NOMO-1 treated with DMSO at 0.1 percent for 48 hours (cell line): Measurements from ENCODE around the gene KIAA1328.
"Not testable (repeated sequence)": the region's sequence is repeated elsewhere in the genome, so short reads cannot be mapped to it uniquely, and the experiment has no call there.

Experiments used
- DNase-seq: peaks from one replicate; lab custom pipeline; 2025; ENCODE audit not compliant: unreplicated experiment; lab: John Stamatoyannopoulos, UW

KIAA1328 gene

DNA sequence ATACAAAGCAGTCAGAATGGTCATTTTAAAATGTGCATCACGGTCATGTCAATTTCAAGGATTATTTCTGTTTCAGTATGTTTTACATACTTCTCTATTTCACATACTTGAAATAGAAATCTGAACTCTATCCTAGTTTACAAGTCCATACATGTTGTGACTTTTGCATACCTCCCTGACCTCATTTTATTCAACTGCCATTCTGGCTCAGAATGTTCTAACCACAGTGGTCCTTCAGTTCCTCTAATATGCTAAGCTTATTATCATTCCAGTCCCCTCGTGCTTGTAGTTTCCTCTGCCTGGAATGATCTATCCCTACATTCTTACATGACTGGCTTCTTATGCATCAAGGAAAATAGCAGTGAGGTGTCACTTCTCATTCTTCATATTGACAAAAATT lies 295.6 kb downstream of the KIAA1328 start:
- no peak for DNase-seq

DNA sequence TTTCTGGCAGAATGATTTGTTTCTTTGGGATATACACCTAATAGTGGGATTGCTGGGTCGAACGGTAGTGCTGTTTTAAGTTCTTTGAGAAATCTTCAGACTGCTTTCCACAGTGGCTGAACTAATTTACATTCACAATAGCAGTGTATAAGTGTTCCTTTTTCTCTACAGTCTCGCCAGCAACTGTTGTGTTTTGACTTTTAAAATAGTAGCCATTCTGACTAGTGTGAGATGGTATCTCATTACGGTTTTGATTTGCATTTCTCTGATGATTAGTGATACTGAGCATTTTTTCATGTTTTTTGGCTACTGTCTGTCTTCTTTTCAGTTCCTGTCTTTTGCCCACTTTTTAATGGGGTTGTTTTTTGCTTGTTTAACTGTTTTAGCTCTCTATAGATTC lies 306.2 kb downstream of the KIAA1328 start:
- DNase-seq = no peak

DNA sequence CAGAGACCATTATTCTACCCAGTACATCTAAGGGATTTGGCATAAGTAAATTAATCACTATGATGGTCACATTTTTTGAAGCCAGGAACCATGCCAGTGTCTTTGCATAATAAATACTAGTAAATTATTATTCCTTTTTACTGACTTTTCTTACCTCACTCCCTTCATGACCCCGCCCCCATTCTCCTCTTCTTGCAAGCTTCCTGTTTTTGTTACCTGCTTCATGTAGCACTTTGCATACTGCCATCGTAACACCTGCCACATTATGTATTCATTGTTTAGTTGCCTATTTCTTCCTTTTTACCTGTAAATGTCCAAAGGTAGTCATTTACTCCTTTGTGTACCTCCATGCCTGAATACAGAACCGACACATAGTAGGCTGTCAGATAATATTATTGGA lies 309.5 kb downstream of the KIAA1328 start:
- no peak for DNase-seq

DNA sequence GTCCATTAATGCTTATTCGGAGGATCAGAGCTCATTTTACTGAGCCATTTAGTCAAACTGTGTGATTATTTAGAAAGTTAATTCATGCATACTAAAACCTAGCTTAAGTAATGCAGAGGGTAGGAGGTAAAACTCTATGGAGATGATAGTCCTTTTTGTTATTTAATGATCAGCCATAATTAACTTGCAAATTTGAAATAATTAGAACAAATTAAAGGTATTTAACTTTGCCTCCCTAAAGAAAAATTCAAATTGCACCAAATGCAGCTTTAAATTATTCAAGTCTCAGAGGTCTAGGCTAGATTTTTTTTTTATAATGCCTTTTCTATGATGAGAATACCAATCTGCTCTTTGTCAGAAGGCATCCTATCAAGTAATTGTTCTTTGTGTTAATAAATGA lies 310.9 kb downstream of the KIAA1328 start:
- DNase-seq = no peak

DNA sequence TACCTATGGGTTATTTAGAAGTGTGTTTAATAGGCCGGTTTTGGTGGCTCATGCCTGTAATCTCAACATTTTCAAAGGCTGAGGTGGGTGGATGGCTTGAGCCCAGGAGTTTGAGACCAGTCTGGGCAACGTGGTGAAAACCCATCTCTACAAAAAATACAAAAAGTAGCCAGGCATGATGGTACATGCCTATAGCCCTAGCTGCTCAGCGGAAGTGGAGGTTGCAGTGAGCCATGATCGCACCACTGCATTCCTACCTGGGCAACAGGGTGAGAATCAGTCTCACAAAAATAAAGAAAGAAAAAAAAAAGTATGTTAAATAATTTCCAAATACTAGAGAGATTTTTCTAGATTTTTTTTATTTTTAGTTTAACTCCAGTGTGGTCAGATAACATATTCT lies 316.0 kb downstream of the KIAA1328 start:
- DNase-seq = no peak

DNA sequence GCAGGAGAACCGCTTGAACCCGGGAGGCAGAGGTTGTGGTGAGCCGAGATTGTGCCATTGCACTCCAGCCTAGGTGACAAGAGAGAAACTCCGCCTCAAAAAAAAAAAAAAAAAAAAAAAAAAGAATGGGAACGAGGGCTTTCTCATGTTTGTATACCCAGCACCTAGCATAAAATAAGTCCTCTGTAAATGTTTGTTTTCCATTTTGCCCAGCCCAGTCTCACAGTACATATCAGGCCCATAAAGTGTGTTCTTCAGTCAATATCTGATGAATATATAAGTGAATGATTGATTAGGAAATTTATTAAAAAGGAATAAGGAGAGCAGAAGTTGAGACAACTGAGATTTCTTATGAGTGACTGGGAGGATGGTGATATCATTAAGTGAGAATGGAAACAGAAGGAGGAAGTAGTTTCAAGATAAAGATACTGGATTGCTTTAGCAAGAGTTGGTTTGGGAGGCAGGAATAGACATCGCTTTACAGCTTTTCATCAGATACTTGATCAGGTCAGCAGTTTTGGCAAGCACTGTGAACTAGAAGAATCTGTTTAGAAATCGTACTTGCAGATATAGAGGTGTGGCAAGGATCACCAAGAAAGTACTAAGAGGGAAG lies 327.5 kb downstream of the KIAA1328 start:
- no peak for DNase-seq

DNA sequence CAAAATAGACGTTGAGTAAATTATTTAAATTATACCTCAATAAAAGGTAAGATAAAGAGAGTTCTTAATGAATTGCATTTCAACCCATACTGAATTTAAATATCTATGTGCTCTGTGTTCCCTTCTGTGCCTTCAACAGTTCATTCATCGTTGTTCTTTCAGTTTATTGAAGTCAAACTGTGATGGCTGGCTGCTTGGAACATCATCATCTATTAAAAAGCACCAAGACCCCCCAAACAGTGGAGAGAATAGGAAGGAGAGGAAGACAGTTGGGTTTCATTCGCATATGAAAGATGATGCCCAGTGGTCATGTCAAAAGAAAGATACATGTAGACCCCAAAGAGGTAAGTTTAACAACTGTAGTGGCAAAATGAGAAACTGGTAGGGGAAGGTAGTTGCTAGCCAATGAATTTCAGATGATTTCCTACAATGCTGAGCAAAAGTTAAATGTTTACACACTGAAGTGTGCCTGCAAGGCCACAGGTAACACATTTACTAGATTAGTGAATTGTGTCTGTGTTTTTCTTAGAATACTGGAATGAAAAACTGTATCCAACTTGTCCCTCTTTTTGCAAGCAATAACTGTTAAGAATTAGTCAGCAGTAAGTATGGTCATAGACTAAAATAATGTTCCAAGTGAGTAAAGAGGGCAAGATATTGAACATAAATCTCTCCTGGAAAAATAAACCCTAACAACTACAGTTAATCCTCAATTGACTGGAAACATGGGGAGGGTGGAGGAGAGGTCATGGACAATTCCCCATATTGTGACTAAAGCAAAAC lies 331.3 kb downstream of the KIAA1328 start:
- DNase-seq = no peak

DNA sequence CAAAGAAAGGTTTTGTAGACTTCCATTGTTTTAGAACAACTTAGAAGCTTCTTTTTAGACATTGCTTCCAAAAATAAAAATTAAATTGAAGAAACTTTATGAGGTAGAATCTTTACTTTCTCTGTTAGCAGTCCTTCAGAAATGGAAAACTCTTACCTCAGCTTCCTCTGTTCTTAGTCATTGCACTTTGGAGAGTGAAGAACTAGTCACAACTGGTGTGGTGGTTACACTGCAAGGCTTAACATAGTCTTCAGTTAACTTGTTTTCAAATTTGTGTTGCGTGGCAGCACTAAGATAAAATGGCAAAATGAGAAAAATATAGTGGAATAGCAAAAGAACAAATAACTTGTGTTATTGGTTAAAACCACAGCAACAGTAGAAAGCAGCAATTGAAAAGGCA lies 332.6 kb downstream of the KIAA1328 start:
- no peak for DNase-seq

DNA sequence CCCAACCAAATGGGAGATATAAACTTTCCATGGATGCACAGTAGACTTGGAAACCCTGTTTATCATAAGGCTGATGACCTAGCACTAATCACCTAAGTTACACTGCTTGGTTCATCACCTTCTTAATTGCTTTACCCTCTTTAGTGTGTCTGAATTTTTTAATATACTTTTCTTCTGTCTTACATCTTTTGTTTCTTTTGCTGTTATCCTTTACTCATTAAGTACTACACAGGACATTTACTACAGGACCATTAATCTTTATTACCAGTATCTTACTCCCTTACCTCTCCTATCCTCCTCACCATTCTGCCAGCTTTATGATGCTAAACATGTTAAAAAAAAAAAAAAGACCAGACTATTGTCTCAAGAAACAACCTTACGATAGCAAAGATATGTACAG lies 333.6 kb downstream of the KIAA1328 start:
- DNase-seq = no peak

DNA sequence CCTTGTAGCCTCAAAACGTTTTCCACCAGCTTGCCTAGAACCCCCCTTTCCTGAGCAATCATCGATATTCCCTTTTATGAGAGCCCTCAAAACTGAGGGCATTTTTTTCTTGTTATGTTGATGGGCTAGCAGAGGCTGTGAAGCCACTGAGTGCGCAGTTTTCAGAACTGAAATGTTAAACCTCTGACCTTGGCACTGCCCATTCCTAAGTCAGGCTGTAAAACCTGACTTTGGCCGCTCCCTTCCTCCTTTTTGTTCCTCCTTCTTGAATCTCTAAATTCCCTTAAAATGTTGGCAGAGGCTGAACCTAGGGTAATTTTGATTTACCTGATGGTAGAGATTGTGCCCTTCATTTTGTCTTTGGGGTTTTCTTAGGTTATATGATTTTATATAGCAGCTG lies 334.2 kb downstream of the KIAA1328 start:
- no peak for DNase-seq

DNA sequence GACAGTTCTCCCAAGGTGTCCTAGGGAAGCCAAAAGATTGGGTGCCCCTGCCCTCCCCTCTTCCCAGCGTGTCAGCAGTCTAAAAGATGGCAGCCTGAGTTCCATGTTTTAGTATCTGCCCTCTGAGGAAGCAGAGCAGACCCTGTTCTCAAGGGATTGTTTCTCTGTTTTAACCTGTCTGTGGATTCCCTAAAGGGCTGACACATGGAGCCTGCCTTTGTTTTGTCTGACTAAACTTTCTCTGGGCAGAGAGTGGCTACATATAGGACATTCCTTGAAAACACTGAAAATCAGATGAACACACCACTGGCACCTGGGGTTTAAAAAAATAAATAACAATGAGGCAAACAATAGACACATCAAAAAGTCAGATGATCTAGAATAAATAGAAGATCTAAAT lies 337.6 kb downstream of the KIAA1328 start:
- no peak for DNase-seq

DNA sequence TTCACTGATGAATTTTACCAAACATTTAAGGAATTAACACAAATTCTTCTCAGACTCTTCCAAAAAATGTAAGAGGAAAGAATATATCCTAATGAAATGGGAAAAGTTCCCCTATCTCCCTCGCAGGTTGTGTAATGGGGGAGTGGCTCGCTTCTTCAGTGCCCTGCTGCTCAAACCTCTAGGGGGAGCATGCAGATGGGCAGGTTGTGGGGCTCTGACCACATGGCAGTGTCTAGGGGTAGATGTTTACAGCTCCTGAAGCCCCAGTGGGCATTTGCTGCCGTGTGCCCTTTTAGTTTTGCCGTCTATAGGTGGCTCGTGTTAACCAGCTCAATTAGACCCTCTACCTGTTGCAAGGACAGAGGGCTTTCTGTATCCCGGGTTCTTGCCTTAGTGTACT lies 338.0 kb downstream of the KIAA1328 start:
- DNase-seq = not testable (repeated sequence)

DNA sequence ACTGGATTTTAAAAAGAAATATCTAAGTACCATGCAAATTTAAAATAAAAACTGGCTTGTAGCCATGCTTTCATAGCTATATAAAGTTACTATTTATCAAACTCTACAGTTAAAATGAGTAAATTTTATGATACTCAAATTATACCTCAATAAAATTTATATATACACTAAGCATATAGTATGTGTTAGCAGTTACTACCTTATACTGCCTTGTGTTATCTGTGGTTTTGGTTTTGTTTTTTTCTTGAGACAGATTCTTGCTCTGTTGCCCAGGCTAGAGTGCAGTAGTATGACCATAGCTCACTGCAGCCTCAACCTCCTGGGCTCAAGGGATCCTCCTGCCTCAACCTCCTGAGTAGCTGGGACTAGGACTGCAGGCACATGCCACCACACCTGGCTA lies 342.1 kb downstream of the KIAA1328 start:
- DNase-seq = no peak

DNA sequence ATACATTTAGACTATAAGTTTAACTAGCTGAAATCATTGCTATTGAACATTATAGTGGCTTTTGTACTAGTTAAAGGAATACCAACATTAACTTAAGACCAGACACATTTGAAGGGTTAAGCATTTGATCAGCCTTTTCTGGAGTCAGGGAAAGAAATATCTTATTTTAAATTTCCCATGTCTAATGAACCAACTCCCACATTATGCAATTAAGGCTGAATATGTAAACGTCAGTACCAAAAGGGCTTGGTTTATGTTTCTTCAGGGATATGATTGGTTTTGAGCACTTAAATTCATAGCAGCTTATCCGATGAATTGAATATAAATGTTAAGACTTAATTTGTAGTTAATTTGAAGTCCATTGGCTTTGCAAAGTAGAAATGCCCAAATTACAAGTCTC lies 344.5 kb downstream of the KIAA1328 start:
- DNase-seq = no peak

DNA sequence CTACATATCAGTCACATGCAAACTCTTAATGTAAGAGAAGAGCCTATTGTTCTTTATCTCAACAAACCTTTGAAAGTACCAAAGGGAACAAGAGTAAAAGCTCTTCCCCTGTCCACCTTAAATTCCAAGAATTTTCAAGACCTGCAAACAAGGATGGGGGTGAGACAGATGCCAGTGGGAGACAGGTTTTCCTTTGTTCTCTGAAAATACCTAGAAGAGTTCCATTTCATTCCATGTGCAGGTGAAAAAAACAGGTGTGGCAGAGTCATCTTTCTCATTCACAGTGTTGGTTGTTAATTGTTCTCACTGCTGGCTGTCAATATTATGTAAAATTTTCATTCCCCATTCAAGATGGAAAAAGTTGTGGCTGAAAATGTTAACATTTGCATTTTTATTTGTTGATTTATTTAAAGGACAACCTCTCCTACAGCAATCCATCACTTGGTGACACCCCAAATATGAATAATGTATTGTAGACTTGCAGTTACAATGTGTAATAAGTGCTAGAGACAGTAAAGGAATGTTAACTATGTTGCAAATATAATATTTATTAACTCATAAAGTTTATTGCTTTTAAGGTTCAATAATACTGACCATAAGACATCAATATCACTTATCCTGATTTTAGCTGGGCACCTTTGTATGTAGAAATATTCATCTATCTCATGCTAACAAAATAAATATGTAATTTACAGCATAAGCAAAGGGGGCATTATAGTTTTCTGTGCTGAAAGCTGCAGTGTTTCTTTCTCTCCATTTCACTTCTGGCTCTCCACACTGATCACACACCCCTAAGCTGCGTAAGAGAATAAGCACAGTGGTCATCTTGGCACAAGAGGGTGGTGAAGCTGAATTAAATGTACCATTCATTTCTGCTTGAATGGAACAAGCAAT lies 347.0 kb downstream of the KIAA1328 start:
- DNase-seq = no peak

DNA sequence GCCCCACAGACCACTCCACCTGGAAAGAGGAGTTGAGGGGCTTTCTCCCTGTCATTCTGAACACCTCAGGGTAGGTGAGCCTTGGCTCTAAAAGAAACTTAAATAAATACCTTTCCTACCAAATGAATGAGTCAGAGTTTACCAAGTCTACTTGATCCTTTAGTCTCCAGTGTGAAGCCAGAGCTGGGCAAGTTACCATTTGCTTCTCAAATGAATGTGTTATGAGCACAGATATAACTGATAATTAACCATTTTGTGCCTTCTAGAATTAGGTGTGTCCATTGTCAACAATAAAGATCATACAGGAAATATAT lies 347.7 kb downstream of the KIAA1328 start:
- no peak for DNase-seq

DNA sequence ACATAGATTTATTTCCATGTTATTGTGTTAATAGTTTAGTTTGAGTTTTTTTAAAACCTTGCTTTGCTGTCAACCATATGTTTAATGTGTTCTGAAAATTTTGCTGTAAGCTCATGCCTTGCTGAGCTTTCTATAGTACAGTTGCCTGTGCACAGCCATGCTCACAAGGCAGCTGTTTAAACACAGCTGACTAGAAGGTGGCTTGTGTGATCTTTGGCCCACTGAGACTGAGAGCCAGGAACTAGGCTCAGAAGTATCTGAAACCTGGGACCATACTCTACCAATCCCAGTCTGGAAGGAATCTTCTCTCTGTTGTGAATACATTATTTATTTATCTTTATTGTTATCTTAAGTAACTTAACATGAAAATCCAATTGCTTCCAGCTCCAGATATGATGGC lies 350.5 kb downstream of the KIAA1328 start:
- no peak for DNase-seq

DNA sequence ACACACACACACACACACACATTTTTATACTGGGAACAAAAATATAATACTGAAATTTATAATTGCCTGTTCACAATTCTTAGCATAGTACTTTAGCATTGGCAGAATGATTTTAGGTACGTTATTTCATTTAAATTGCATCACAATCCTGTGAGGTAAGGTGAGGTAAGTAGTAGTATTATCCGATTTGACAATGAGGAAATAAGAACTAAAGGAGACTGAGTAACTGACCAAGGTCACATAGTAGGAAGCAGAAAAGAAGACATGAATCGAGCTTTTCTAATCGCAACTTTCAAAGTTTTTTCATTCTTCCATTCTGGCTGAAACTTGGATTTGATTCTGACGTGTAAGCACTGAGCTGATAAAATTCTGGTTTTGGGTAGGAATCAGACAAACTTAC lies 351.2 kb downstream of the KIAA1328 start:
- no peak for DNase-seq

DNA sequence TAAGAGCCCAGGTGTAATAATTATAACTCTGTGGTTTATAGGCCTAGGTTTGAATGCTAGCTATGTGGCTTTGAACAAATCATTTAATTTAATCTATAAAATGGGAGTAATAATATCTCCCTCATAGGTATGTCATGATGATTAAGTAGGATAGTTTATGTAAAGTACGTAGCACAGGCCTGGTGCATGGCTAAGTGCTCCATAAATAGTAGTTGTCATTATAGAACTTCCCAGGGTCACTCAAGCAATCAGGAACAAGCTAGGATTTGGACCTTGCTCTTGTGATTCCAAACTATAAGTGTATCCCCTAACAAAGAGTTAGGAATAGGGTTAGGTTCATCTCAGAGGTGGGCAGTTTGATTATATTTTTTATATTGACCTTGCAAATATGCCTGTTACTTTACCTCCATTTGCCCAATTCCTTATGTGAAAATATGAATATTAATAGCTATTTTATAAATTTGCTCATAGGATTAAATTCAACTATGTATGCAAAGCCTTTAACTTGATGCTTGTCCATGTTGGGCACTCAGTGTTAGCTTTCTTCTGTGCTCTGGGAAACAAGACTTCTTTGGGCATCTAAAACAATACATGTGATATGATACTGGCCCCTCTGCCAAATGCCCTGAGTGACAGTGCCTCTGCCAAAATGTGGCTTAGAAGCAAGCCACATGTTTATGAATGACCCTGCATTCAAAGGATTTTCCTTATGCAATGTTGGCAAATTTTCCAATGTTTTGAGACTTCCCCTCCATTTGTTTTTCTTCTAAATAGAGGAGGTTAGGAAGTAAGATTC lies 353.6 kb downstream of the KIAA1328 start:
- no peak for DNase-seq

DNA sequence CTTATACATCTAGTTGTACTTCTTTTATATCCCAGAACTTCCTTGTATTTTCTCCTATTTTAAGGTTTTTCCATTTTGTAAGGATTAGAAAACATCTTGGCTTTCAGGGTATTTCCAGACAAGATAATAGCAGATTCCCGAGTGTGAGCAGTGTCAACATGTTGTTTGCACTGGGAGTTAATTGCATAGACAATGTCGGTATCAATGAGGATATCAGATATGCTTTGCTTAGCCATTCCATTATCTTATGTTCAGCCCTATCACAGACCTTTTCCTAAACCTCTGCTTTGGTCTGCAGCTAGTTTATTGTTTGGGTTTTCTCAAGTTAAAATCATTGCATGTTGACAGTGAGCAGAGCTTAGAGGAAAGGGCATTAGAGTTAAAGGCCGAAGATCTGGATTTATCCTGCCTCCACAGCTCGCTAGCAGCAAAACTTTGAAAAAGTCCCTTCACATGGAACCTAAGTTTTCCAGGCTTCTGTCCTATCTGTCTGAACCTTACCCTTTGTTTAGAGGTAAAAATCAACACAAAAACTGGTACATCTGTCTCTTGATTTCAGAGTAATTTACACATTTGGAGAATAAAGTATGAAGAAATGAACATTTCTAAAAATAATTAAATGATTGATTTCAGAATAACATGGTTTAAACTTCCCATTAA lies 355.4 kb downstream of the KIAA1328 start:
- no peak for DNase-seq
